22Rv1 (cell line): ENCODE results near the gene FAM47E.

ENCODE experiments used
- CTCF ChIP-seq: fragments of 450-650 bp; IDR thresholded peaks from 2 replicates; pipeline ENCODE4 v1.5.1; 2017; ENCODE audit warnings: mild to moderate bottlenecking
- ZFX ChIP-seq: fragments of 450-650 bp; IDR thresholded peaks from 2 replicates; pipeline ENCODE4 v1.6.1; 2017; ENCODE audit warnings: antibody characterized with exemption, borderline replicate concordance

- TF ChIP-seq CTCF = no peak
- no peak for TF ChIP-seq ZFX
Observed at GRCh38 chr4:76267811-76268210, 16.3 kb downstream of the FAM47E start.
